Stimulated activated CD4-positive, alpha-beta T cell treated with anti-CD3 and anti-CD28 coated beads, Interleukin-1b, Interleukin-23, amount 100 ng/mL, for 48 hours (primary cell): Measurements from ENCODE around the gene CGB5.
"Not testable (repeated sequence)": the region's sequence is repeated elsewhere in the genome, so short reads cannot be mapped to it uniquely, and the experiment has no call there.

Experiments
- DNase-seq: peaks from one replicate; pipeline ENCODE4 v3.0.0-alpha.2; 2020

Gene CGB5

DNA sequence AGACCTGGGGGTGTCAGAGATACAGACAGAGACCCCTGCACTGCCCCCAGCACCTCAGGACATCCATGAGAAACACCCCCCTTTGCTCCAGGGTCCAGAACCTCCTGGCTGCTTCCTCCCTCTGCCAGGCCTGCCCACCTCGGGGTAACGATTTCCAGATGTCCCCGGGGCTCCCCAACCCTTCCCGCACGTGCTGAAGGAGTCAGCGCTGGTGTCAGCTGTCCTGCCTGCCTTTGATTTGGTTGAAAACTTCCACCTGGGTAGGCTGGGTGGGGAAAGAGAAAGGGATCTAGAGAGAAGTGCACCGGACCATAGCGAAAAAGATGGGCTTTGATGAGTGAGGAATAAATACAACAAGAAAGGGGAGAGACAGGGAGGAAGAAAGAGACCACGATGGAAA, 15.4 kb downstream of the CGB5 start:
- no peak for DNase-seq

DNA sequence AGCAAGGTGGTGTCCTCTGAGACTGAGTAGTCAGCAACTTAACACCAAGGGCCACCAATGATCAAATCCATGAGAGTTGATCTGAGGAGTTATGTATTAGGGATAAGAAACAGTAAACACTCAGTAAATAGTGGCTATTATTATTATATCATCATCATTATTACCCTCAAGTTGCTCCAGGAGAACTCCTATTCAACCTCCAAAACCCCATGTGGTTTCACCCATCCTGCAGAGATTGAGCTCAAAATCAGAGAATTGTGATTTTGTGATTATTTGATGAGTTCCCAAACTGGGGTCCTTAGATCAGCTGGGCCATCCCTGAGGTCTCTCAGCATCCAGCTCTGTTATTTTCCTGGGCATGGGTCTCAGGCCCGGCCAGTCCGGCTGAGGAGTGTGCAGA, 17.4 kb downstream of the CGB5 start:
- no peak for DNase-seq

DNA sequence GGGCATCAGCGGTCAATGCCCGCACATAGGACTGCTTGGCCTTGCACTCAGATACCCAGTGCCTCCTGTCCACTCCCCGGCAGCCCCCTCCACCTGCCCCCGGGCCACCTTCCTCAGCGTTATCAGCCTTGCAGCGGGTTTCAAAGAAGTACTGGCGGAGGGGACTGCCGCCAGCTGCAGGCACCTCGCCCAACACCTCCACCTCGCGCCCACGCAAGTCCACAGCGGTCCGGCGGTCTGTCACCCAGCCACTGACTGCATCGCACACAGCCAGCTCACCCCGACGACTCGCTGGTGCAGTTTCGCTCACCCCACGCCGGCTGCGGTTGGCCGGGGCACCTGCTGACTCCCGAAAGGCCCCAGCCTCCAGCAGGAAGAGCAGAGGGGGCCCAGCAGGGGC, 17.8 kb downstream of the CGB5 start:
- DNase-seq, result no peak

GRCh38 chr19:49064029-49064629, 20.5 kb downstream of the CGB5 start:
- DNase-seq, result no peak

DNA sequence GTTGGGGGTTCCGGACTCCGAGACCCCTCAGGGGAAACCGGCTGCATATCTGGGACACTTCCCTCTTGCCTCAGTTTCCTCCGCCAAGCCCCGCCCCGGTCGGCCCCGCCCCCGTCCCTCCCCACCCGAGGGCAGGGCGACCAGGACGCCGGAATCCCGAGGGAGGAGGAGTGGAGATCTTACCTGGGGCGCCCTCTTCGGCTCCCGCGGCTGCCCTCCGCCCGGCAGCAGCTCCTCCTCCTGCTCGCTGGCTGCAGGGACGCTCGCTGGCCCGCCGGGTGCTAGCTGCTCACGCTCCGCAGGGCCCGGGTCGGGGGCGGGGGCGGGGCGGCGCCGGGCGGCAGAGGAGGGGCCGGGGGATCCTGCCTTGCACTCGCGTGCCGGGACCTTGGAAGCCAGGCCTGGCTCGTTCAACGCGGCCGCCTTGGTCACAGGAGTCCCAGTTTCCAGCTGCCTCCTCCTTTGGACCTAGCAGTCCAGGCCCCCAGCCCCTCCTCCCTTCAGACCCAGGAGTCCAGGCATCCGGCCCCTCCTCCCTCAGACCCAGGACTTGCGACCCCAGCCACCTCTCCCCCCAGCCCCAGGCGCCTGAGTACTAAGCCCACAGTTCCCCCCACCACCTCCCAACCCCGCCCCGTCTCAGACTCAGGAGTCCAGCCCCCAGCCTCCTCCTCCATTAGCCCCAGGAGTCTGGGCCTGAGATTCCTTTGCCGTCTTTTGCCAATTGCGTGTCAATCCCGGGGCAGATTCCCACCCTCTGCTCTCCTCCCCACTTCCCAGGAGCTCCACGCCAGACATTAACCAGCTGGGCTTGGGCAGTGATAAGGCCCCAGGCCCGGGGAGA, 21.3 kb downstream of the CGB5 start, which contains the start of gene NTF4:
NTF4 (minus strand) TSS at position 51 of the 844 bp plus-strand sequence. CDS start 2,821 bp downstream, outside the sequence.
- no peak for DNase-seq

GRCh38 chr19:49065905-49066512, 22.4 kb downstream of the CGB5 start:
- DNase-seq, result no peak

DNA sequence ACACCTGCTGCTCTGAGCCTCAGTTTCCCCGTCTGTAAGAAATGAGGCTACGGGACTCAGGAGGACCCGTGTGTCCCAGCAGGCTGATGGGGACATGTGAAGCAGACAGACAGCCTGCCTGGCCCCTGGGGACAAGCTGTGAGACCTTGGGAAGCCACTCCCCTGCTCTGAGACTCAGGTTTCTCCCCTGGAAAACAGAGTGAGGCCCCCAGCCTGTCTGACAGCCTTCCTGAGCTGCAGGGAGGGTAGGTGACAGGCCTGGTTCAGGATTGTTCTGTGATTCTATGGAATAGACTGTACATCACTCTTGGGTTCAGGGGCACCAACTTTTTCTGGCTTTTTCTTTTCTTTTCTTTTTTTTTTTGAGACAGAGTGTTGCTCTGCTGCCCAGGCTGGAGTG, 23.9 kb downstream of the CGB5 start:
- no peak for DNase-seq

GRCh38 chr19:49069026-49069425, 25.4 kb downstream of the CGB5 start:
- no peak for DNase-seq

DNA sequence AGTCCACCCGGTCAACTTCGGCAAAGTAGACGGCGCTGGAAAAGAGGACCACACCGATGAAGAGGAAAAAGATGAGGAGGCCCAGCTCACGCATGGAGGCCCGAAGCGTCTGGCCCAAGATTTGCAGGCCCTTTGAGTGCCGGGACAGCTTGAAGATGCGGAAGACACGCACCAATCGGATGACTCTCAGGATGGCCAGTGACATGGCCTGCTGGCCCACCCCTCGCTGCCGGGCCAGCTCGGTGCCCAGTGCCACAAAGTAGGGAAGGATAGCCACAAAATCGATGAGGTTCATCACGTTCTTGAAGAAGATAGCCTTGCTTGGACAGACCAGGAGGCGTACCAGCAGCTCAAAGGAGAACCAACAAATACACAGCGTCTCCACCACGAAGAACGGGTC, 26.8 kb downstream of the CGB5 start:
- DNase-seq, result no peak

- DNase-seq, result no peak
Measured at GRCh38 chr19:49071860-49072547, 28.4 kb downstream of the CGB5 start.

DNA sequence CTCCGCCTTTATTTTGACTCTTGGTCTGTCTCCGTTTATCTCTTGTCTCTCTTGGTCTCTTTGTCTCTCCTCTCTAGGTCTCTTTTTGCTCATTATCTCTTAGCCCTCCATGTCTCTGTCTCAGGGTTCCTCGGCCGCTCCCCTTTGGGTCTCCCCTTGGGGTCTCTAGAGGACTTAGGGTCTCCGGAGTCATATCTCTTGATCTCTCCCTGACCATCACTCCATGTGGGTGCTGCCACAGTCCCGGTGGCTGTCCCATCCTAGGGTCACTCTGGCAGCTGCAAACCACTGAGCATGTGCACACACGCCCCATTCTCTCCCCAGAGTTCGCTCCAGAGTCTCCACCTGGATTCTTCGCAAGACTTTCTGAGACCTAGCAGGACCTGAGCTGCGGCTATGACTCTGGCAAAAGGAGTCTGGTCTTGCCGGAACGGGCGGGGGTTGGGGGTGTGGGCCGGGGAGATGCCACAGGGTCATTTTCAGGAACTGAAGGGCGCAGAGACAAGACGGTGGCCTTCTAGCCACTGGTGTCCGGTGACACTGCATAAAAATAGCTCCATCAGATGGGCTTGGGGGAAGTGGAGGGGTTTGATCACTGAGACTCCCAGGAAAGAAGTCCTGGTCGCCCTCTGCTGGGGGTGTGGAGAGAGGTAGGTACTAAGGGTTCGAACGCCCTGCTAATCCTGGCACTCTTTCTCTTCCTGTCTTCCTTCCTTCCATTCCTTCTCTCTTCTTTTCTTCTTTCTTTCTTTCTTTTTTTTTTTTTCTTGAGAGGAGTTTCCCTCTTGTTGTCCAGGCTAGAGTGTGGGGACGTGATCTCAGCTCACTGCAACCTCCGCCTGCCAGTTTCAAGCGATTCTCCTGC, 30.1 kb downstream of the CGB5 start:
- DNase-seq, result no peak

GRCh38 chr19:49074869-49075268, 31.2 kb downstream of the CGB5 start:
- not testable (repeated sequence) for DNase-seq

DNA sequence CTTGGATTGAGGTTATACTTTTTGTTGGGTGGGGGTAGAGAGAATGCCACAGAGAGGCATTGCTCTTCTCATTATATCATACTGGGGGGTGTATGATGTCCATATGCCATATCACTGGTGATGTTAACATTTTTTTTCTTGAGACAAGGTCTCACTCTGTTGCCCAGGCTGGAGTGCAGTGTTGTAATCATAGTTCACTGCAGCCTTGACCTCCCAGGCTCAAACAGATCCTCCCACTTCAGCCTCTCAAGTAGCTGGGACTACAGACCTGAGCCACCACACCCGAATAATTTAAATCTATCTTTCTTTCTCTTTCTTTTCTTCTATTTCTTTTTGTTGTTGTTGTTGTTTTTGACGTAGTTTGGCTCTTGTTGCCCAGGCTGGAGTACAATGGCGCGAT, 36.7 kb downstream of the CGB5 start:
- no peak for DNase-seq

GRCh38 chr19:49081273-49081672, 37.6 kb downstream of the CGB5 start:
- no peak for DNase-seq

DNA sequence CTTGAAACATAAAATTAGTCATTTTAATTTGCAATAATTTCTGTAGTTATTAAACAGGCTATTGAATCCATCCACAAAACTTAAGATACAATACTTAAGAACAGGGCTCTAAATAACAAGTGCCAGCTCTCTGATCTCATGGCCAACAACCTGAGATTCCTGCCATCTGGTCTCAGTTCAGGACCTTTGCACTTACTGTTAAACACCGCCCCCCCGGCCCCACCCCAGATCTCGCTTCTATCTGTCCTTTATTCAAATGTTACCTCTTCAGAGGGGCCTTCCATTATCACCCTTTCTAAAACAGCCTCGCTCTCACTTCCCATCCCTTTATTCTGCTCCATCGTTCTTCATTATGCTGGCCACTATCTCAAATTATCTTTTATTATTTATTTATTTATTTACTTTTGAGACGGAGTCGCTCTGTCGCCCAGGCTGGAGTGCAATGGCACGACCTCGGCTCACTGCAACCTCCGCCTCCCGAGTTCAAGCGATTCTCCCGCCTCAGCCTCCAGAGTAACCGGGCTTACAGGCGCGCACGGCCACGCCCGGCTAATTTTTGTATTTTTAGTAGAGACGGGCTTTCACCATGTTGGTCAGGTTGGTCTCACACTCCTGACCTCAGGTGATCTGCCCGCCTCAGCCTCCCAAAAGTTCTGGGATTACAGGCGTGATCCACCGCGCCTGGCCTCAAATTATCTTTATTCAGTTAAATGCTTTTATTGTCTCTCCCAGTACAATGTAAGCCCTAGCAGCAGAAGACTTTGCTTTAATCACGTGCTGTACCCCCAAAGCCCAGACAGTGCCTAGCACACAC, 40.8 kb downstream of the CGB5 start:
- DNase-seq, result no peak

GRCh38 chr19:49085020-49085867, 41.6 kb downstream of the CGB5 start, which contains the start of gene SNRNP70:
TSS of gene SNRNP70 (plus strand) at chr19:49085451. CDS start at chr19:49086415, 964 bp downstream.
- peak; percentile 99 for DNase-seq

- DNase-seq, result no peak
Measured at GRCh38 chr19:49085868-49086232, 42.2 kb downstream of the CGB5 start.

- no peak for DNase-seq
Measured at GRCh38 chr19:49086296-49086695, 42.6 kb downstream of the CGB5 start.

GRCh38 chr19:49091391-49092038, 47.9 kb downstream of the CGB5 start:
- DNase-seq, result no peak

GRCh38 chr19:49092686-49093085, 49.0 kb downstream of the CGB5 start:
- DNase-seq, result no peak
